Tibial artery (tissue), 4 donors: ENCODE measurements around the gene UBASH3B.
"Not testable (repeated sequence)": the region's sequence is repeated elsewhere in the genome, so short reads cannot be mapped to it uniquely, and the experiment has no call there.

ENCODE experiments used
- DNase-seq, 2 donors: peaks; one replicate each; pipeline ENCODE4 v3.0.0-alpha.2; 2019
- H3K27ac ChIP-seq, 2 donors: fragments of 200-600 bp; sonication (generic) in 1 of 2; 1 replicate in 1 of 2; 2 replicates in 1 of 2; pipeline ENCODE4 v1.5.1; 2018 to 2019; ENCODE audit warnings: mild to moderate bottlenecking in 1 of 2
- H3K27me3 ChIP-seq, 2 donors: fragments of 200-600 bp; sonication (generic) in 1 of 2; one replicate each; pipeline versions ENCODE4 v1.5.1 to v1.6.0; 2016 to 2019
- H3K36me3 ChIP-seq, 3 donors: fragments of 200-600 bp; sonication (generic) in 2 of 3; one replicate each; pipeline ENCODE4 v1.5.1; 2016 to 2019; ENCODE audit warnings: mild to moderate bottlenecking in 2 of 3
- H3K4me1 ChIP-seq, 4 donors: fragments of 200-600 bp; sonication (generic) in 2 of 4; 1 replicate in 3 of 4; 2 replicates in 1 of 4; pipeline ENCODE4 v1.5.1; 2016 to 2019
- H3K4me3 ChIP-seq, 2 donors: fragments of 200-600 bp; sonication (generic) in 1 of 2; 1 replicate in 1 of 2; 2 replicates in 1 of 2; pipeline ENCODE4 v1.5.1; 2018 to 2019; ENCODE audit warnings: mild to moderate bottlenecking in 2 of 2
- H3K9me3 ChIP-seq, 3 donors: fragments of 200-600 bp; sonication (generic) in 1 of 3; one replicate each; pipeline ENCODE4 v1.5.1; 2016 to 2019
- CTCF ChIP-seq, 2 experiments: fragments of 200-600 bp in 1 of 2; fragments of 450-650 bp in 1 of 2; IDR thresholded peaks; one replicate each; pipeline ENCODE4 v1.5.1; 2017 to 2019; ENCODE audit warnings: antibody characterized with exemption in 2 of 2, mild to moderate bottlenecking in 1 of 2, moderate library complexity in 1 of 2
- intact Hi-C: fragments of 100-400 bp; cut with DNase I; formaldehyde crosslinking; loops from one replicate; pipeline ENCODE4 v1.15.0; 2023; ENCODE audit warnings: low total_unique reads

UBASH3B gene

DNA sequence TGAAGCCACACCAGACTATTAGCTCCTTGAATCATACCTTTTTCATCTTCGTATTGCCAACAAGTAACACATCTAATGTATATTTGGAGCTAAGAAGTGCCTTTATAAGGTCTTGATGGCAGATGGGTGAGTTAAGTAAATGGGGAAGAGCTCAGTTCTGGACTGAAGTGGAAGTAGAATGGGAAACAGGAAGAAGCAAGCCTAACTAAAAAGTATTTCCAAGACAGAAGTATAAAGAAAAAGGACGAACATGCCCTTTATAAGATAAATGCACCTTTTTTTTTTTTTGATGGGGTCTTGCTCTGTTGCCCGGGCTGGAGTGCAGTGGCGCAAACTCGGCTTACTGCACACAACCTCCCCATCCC, 197.3 kb downstream of the UBASH3B start:
- no peak overlapping the region for H3K27ac ChIP-seq
- H3K4me3 ChIP-seq = no peak overlapping the region
- no peaks in the 10 kb centered on the region for H3K4me1 ChIP-seq
- peaks cover 0 to 23% of the 10 kb centered on the region in 2 donors for H3K27me3 ChIP-seq
- no peaks in the 10 kb centered on the region for H3K36me3 ChIP-seq
- no peaks in the 10 kb centered on the region for H3K9me3 ChIP-seq
- no peak for DNase-seq
- TF ChIP-seq CTCF (IDR thresholded peaks at IDR 0.05) = no peak
- intact Hi-C loops = loop anchor here (5.0 kb wide), 1 partner anchor 225 kb away; no protein-coding TSS in a partner anchor

GRCh38 chr11:122853261-122853660, 197.7 kb downstream of the UBASH3B start:
- Histone ChIP-seq H3K27me3 (peaks cover 0 to 23% of the 10 kb centered on the region in 2 donors), H3K9me3 (no peaks in the 10 kb centered on the region), H3K27ac (no peak overlapping the region), H3K4me1 (no peaks in the 10 kb centered on the region), H3K4me3 (no peak overlapping the region), H3K36me3 (no peaks in the 10 kb centered on the region)
- DNase-seq = no peak
- intact Hi-C loops = loop anchor here (5.0 kb wide), 1 partner anchor 226 kb away; no protein-coding TSS in a partner anchor
- no peak for TF ChIP-seq CTCF (IDR thresholded peaks at IDR 0.05)

GRCh38 chr11:122853971-122854446, 198.5 kb downstream of the UBASH3B start:
- no peaks in the 10 kb centered on the region for H3K36me3 ChIP-seq
- peak; percentile 61 to 62 for TF ChIP-seq CTCF (IDR thresholded peaks at IDR 0.05)
- H3K27me3 ChIP-seq = peaks cover 0 to 26% of the 10 kb centered on the region in 2 donors
- DNase-seq = peak in 1 of 2 donors; percentile 30
- H3K27ac ChIP-seq = no peak overlapping the region
- intact Hi-C loops = loop anchor here (5.0 kb wide), 1 partner anchor 227 kb away; no protein-coding TSS in a partner anchor
- no peaks in the 10 kb centered on the region for H3K9me3 ChIP-seq
- no peaks in the 10 kb centered on the region for H3K4me1 ChIP-seq
- H3K4me3 ChIP-seq = no peak overlapping the region

GRCh38 chr11:122861631-122862030, 206.1 kb downstream of the UBASH3B start:
- TF ChIP-seq CTCF (IDR thresholded peaks at IDR 0.05) = no peak
- no peaks in the 10 kb centered on the region for H3K9me3 ChIP-seq
- H3K27ac ChIP-seq = no peak overlapping the region
- H3K36me3 ChIP-seq = no peaks in the 10 kb centered on the region
- no peak for DNase-seq
- intact Hi-C loops = loop anchor here (5.0 kb wide), 1 partner anchor 161 kb away; no protein-coding TSS in a partner anchor
- peaks cover 0 to 25% of the 10 kb centered on the region in 2 donors for H3K27me3 ChIP-seq
- H3K4me3 ChIP-seq = no peak overlapping the region
- H3K4me1 ChIP-seq = peaks cover 0 to 3% (median 0%) of the 10 kb centered on the region in 4 donors

DNA sequence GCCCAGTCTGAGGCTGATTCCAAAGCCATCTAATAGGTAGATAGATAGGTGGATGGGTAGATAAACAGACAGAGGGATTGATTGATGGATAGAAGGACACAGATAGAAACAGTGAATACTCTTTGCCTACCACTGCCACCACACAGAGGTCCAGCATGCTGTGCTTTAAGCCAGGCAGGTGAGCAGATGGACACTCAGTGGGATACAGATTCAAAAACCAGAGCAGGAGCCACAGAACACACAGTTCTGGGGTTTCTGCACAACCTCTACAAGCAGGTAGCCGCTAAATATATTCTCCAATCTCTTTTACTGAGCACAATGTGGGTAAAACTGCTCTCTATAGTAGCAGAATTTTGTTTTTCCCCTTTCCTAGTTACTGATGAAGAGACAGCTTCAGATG, 206.6 kb downstream of the UBASH3B start:
- intact Hi-C loops = loop anchor here (5.0 kb wide), 1 partner anchor 160 kb away; no protein-coding TSS in a partner anchor
- peaks cover 0 to 25% of the 10 kb centered on the region in 2 donors for H3K27me3 ChIP-seq
- no peak overlapping the region for H3K4me3 ChIP-seq
- no peaks in the 10 kb centered on the region for H3K9me3 ChIP-seq
- TF ChIP-seq CTCF (IDR thresholded peaks at IDR 0.05) = no peak
- no peaks in the 10 kb centered on the region for H3K36me3 ChIP-seq
- no peak overlapping the region for H3K27ac ChIP-seq
- no peak for DNase-seq
- H3K4me1 ChIP-seq = peaks cover 0 to 3% (median 0%) of the 10 kb centered on the region in 4 donors

GRCh38 chr11:122863154-122863553, 207.6 kb downstream of the UBASH3B start:
- not testable (repeated sequence) for H3K4me3 ChIP-seq, H3K9me3 ChIP-seq, H3K36me3 ChIP-seq, DNase-seq, H3K4me1 ChIP-seq, H3K27ac ChIP-seq
- intact Hi-C loops = loop anchor here (5.0 kb wide), 1 partner anchor 159 kb away; no protein-coding TSS in a partner anchor
- peaks cover 0 to 25% of the 10 kb centered on the region in 2 donors for H3K27me3 ChIP-seq
